ENCODE measurements around the gene NPAS3.

Gene NPAS3

GRCh38 chr14:33534632-33535031, 596.0 kb downstream of the NPAS3 start:
- H3K27ac ChIP-seq: no peak overlapping the region
- TF ChIP-seq ZFX (IDR thresholded peaks at IDR 0.05; ENCODE audit: borderline replicate concordance): no peak
- TF ChIP-seq, protein P1, sequence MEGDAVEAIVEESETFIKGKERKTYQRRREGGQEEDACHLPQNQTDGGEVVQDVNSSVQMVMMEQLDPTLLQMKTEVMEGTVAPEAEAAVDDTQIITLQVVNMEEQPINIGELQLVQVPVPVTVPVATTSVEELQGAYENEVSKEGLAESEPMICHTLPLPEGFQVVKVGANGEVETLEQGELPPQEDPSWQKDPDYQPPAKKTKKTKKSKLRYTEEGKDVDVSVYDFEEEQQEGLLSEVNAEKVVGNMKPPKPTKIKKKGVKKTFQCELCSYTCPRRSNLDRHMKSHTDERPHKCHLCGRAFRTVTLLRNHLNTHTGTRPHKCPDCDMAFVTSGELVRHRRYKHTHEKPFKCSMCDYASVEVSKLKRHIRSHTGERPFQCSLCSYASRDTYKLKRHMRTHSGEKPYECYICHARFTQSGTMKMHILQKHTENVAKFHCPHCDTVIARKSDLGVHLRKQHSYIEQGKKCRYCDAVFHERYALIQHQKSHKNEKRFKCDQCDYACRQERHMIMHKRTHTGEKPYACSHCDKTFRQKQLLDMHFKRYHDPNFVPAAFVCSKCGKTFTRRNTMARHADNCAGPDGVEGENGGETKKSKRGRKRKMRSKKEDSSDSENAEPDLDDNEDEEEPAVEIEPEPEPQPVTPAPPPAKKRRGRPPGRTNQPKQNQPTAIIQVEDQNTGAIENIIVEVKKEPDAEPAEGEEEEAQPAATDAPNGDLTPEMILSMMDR (IDR thresholded peaks at IDR 0.05): no peak

DNA sequence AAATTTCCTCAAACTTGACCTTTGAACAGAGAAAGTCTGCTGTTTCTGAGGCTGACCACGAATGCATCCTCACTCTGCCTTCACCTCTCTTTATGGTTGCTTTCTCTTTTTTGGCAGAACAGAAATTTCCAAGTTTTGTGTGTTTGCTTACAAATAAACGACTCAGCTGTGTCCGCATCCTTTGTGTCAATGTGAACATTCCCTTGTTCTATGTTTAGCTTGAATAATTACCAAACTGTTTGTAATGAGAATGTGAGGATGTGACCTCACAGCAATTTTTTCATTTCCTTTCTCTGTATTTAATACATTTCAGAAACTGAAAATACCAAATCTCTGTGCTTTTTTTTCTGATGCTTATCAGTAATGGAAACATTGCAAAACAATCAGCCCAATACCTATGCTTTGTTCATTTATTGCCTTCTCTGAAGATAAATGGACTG, 601.3 kb downstream of the NPAS3 start:
- H3K27ac ChIP-seq: no peak overlapping the region
- no peak for TF ChIP-seq ZFX (IDR thresholded peaks at IDR 0.05; ENCODE audit: borderline replicate concordance)
- TF ChIP-seq, protein P1 (IDR thresholded peaks at IDR 0.05): no peak

GRCh38 chr14:33541171-33541570, 602.5 kb downstream of the NPAS3 start:
- no peak overlapping the region for H3K27ac ChIP-seq
- no peak for TF ChIP-seq ZFX (IDR thresholded peaks at IDR 0.05; ENCODE audit: borderline replicate concordance)
- TF ChIP-seq, protein P1 (IDR thresholded peaks at IDR 0.05): no peak

DNA sequence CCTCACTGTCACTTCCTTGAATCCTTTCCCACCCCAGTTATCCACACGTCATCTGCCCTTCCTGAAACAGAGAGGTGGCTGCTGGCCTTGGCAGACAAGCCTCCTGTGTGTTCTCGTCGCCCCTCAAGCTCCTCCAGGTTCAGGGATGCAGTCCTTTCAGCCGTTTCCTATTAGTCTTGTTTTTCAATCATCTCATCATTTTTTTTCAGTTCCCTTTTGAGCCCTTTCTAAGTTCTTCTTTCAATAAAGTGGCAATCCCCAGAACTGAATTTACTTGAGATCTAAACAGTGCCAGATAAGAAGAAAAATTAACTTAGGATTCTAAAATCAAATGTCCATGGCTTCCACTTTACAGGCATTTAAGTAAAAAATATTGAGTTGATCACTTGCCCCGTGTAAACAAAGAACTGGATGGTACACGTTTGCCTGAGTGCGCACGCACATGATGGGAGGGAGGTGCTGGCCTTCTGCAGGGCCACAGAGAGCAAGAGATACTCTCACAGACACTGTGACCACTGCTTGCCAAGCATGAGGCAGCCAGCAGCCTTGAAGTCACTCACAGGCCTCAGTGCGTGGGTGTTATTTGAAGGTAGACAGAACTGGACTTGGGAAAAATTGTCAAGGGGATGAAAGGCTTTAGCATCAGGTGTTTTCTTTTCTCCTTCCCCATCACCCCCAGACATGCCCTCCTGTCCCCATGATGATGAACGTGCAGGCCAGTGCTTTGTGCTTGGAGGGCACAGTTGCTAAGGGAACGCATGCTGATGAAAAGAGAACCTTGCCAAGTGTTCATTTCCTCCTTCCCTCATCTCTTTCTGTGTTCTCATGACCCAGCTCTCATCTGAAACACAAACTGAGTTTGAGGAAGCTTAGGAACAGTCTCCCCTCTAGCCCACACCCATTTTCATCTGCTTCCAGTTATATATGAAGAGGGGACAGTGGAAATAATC, 603.9 kb downstream of the NPAS3 start:
- H3K27ac ChIP-seq: no peak overlapping the region
- TF ChIP-seq ZFX (IDR thresholded peaks at IDR 0.05; ENCODE audit: borderline replicate concordance): no peak
- TF ChIP-seq, protein P1 (IDR thresholded peaks at IDR 0.05): no peak

GRCh38 chr14:33545696-33546095, 607.0 kb downstream of the NPAS3 start:
- no peak overlapping the region for H3K27ac ChIP-seq
- no peak for TF ChIP-seq ZFX (IDR thresholded peaks at IDR 0.05; ENCODE audit: borderline replicate concordance)
- TF ChIP-seq, protein P1 (IDR thresholded peaks at IDR 0.05): no peak

- H3K27ac ChIP-seq: no peak overlapping the region
- TF ChIP-seq, protein P1 (IDR thresholded peaks at IDR 0.05): no peak
- no peak for TF ChIP-seq ZFX (IDR thresholded peaks at IDR 0.05; ENCODE audit: borderline replicate concordance)
These were observed 609.9 kb downstream of the NPAS3 start for GRCh38 chr14:33548606-33549005.

DNA sequence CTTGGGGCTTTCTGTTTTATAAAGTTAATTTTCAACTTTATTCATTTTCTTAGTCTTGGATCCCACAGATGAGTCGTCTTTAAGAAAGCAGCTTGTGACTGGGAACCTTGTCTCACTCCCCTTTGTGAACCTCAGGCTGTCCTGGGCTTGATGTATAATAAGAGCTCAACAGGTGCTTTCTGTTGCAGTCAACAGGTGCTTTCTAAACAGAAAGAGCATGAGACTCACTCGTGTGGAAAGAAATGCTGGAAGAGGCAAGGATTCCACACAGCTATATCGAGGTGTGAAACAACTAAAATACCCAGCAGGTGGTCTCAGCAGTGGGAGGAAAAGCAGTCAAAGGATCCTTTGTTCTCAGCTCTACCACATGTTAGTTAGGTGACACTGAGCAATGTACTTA, 613.3 kb downstream of the NPAS3 start:
- TF ChIP-seq ZFX (IDR thresholded peaks at IDR 0.05; ENCODE audit: borderline replicate concordance): no peak
- TF ChIP-seq, protein P1 (IDR thresholded peaks at IDR 0.05): no peak
- no peak overlapping the region for H3K27ac ChIP-seq

All from 22Rv1 (cell line).